Mucosa of descending colon (tissue), 3 donors: ENCODE results near the gene PNPLA5. TPM values are rescaled to one million over a fixed set of nuclear protein-coding genes. Genes with fewer than 3 reads are reported as not detected.

Source experiments
- ATAC-seq: fragments of 200-7000 bp; cut with Tn5 transposase; one replicate; pipeline ENCODE4 v1.9.1; 2020; ENCODE audit warnings: mild to moderate bottlenecking, moderate library complexity
- DNase-seq, 3 donors: peaks; one replicate each; pipeline ENCODE4 v3.0.0-alpha.2; 2020
- H3K36me3 ChIP-seq: fragments of 200-600 bp; one replicate; pipeline ENCODE4 v1.8.0; 2021; ENCODE audit warnings: low read depth, mild to moderate bottlenecking
- H3K4me1 ChIP-seq: fragments of 200-600 bp; one replicate; pipeline ENCODE4 v1.8.0; 2021; ENCODE audit warnings: low read depth, mild to moderate bottlenecking
- H3K4me3 ChIP-seq: fragments of 200-600 bp; one replicate; pipeline ENCODE4 v1.8.0; 2021; ENCODE audit warnings: mild to moderate bottlenecking
- H3K9me3 ChIP-seq: fragments of 200-600 bp; one replicate; pipeline ENCODE4 v1.8.0; 2021; ENCODE audit warnings: mild to moderate bottlenecking
- CTCF ChIP-seq: fragments of 200-600 bp; IDR thresholded peaks from one replicate; pipeline ENCODE4 v1.8.0; 2022; ENCODE audit warnings: antibody characterized with exemption, mild to moderate bottlenecking
- intact Hi-C, 2 donors: fragments of 100-400 bp; cut with DNase I in 1 of 2; cut with micrococcal nuclease in 1 of 2; formaldehyde crosslinking; loops; one replicate each; pipeline versions ENCODE4 v1.11.0 to v1.11.1; 2022; cut with DNase I, micrococcal nuclease
- total RNA-seq, 3 donors: library from RNA; stranded (reverse); fragmentation: NEBNext Ultra II Directional in 2 of 3; extraction: Animal tissue kit (Norgen Biotek cat#: 25700) in 2 of 3; gene quantifications; one replicate each; pipeline versions ENCODE4 v1.2.1 to v1.2.4, GENCODE V29; 2021 to 2023
- donor health status: DM: no; HTN: no; CAD: no; lungs with moderate emphysema.
- donor health status: DM: no; HTN: no; CAD: no.
- donor health status: DM: no; HTN: yes; CAD: no.

PNPLA5 gene
- total RNA-seq, 3 donors from 2014 or later, result not detected

- Histone ChIP-seq H3K36me3 (no peaks in the 10 kb centered on the region), H3K4me3 (no peak overlapping the region), H3K4me1 (no peaks in the 10 kb centered on the region), H3K9me3 (no peaks in the 10 kb centered on the region)
- intact Hi-C loops, result no loop called here
- DNase-seq, result no peak
- TF ChIP-seq CTCF, result no peak
- ATAC-seq, result no peak
Observed at GRCh38 chr22:43829904-43830851, 61.6 kb downstream of the PNPLA5 start.

Other genes starting within 250 kb of the PNPLA5 start
- gene EFCAB6, start 79.7 kb downstream of the PNPLA5 start, total RNA-seq, result 1 to 10 TPM; 1.1 to 1.8 (median 1.7) TPM
- 1 to 10 TPM in 1 of 3 donors, under 1 TPM in 1, not detected in 1; 0.34 to 4.1 TPM for gene SULT4A1, start 29.5 kb downstream of the PNPLA5 start, total RNA-seq
- gene PNPLA3, start 31.8 kb upstream of the PNPLA5 start, total RNA-seq, result under 1 TPM; 0.16 to 0.23 (median 0.22) TPM
- 10 to 100 TPM; 37.7 to 52.0 (median 48.0) TPM for gene SAMM50, start 63.4 kb upstream of the PNPLA5 start, total RNA-seq
- gene PARVB, start 132.3 kb upstream of the PNPLA5 start, total RNA-seq, result 10 to 100 TPM in 2 of 3 donors, 1 to 10 TPM in 1; 5.2 to 35.7 (median 14.9) TPM